ENCODE results near the gene ASCL4.

Gene ASCL4

GRCh38 chr12:107736914-107737313 is 37.6 kb upstream of the ASCL4 start:
- DNase-seq (ENCODE audit: extremely low read depth, low read depth): no peak
- TF ChIP-seq CTCF (IDR thresholded peaks at IDR 0.05; ENCODE audit: low read depth, low read length, missing control alignments): no peak
- H3K4me3 ChIP-seq (replicated peaks; ENCODE audit: low read depth, low read length): no peak overlapping the region

DNA sequence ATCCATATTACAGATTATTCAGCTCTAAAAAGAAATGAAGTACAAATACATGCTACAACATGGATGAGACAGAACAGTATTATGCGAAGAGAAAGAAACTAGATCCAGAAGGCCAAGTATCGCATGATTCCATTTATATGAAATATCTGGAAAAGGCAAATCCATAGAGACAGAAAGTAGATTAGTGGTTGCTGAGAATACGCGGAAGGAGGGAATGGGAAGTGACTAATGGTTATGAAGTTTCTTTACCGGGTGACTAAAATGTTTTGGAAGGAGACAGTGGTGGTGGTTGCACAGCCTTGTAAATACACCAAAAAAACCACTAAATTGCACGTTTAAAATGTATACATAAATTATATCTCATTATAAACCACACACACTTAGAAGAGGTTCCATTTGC is 26.0 kb upstream of the ASCL4 start:
- TF ChIP-seq CTCF (IDR thresholded peaks at IDR 0.05; ENCODE audit: low read depth, low read length, missing control alignments): no peak
- peak; percentile 45 for DNase-seq (ENCODE audit: extremely low read depth, low read depth)
- H3K4me3 ChIP-seq (replicated peaks; ENCODE audit: low read depth, low read length): no peak overlapping the region

DNA sequence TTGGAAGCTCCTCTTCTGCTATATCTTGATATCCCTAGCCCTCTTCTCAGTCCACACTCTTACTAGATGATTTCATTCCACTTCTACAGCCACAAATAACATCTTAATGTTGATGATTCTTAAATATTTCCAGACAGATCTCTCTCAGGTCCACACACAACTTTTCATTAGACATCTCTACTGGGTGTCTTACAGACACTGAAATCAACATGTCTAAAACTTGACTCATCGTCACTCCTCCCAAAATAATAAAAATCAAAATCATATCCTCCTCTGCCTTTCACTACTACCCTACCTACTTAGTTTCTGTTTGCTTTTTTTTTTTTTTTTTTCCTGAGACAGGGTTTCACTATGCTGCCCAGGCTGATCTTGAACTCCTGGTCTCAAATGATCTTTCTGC is 25.4 kb upstream of the ASCL4 start:
- no peak for DNase-seq (ENCODE audit: extremely low read depth, low read depth)
- TF ChIP-seq CTCF (IDR thresholded peaks at IDR 0.05; ENCODE audit: low read depth, low read length, missing control alignments): no peak
- no peak overlapping the region for H3K4me3 ChIP-seq (replicated peaks; ENCODE audit: low read depth, low read length)

DNA sequence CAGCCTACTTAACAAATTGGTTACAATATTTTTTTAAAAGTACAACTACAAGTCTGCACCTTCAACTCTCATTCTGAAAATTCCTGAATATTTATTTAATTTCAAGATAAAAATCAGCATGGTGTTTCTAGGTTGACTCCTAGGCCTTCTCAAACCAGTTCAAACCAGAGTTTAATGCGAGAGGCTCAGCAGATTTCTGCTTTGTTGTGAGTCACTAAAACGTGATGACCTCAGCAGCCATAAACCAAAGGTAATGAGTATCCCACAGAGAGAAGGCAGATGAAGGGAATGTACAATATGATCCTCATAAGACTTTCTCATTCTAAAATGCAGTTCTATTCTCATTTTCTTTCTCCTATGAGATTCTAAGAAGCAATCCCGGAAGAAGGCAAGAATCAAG is 15.1 kb upstream of the ASCL4 start:
- H3K4me3 ChIP-seq (replicated peaks; ENCODE audit: low read depth, low read length): peak overlapping the region; percentile 64
- TF ChIP-seq CTCF (IDR thresholded peaks at IDR 0.05; ENCODE audit: low read depth, low read length, missing control alignments): no peak
- DNase-seq (ENCODE audit: extremely low read depth, low read depth): peak; percentile 83

- no peak for TF ChIP-seq CTCF (IDR thresholded peaks at IDR 0.05; ENCODE audit: low read depth, low read length, missing control alignments)
- H3K4me3 ChIP-seq (replicated peaks; ENCODE audit: low read depth, low read length): peak overlapping the region; percentile 64
- DNase-seq (ENCODE audit: extremely low read depth, low read depth): no peak
Observed at GRCh38 chr12:107760207-107760808, 14.2 kb upstream of the ASCL4 start.

- no peak for TF ChIP-seq CTCF (IDR thresholded peaks at IDR 0.05; ENCODE audit: low read depth, low read length, missing control alignments)
- peak; percentile 65 for DNase-seq (ENCODE audit: extremely low read depth, low read depth)
- peak within 1 kb of the TSS; percentile 64 for H3K4me3 ChIP-seq (replicated peaks; ENCODE audit: low read depth, low read length)
Observed at GRCh38 chr12:107760809-107761501, 13.5 kb upstream of the ASCL4 start, which contains the start of gene PRDM4. PRDM4 (minus strand) TSS chr12:107761137; CDS start chr12:107760515, 622 bp downstream.
